Head of caudate nucleus (tissue), 42 donors: Measurements from ENCODE around the gene FAM222B.
"Not testable (repeated sequence)": the region's sequence is repeated elsewhere in the genome, so short reads cannot be mapped to it uniquely, and the experiment has no call there.

Source experiments
- DNase-seq, 42 donors: peaks; one replicate each; pipeline versions ENCODE4 v3.0.0 to v3.0.0-alpha.2; 2020 to 2021; ENCODE audit warnings: mixed read lengths in 7 of 42
- intact Hi-C: fragments of 100-400 bp; cut with DNase I; formaldehyde crosslinking; loops from one replicate; pipeline ENCODE4 v1.15.0; 2022

FAM222B gene

DNA sequence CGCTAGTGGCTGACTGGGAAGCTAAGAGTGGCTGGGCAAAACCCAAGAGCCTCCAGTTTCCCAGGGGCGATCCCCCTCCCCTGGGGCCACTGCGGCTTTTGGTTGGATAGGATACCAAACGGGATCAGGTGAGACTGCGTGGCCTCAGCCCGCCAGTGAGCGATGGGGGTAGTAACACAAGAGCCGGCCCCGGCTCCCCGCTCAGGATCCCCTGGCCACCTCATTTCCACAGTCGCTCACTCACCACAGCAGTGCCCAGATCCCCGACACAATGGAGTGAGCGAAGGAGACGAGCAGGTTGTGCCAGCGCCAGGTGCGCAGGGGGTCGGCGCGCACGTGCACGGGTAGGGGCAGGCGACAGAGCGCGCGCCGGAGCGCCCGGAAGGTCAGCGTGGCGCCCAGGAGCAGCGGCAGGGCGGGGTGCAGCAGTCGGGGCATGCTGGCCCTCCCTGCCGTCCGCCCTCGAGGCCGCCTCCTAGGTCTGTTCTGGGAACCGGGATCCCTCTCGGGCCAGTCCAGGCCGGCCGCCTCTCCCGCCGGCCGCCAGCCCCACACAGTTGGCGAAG lies 116.8 kb downstream of the FAM222B start:
- peak in 8 of 42 donors; percentile 18 to 58 (median 40) for DNase-seq
- intact Hi-C loops, result loop anchor here (5.0 to 10.0 kb wide), 2 partner anchors 179 to 227 kb away; partner anchors contain the start of genes DHRS13 and PHF12

DNA sequence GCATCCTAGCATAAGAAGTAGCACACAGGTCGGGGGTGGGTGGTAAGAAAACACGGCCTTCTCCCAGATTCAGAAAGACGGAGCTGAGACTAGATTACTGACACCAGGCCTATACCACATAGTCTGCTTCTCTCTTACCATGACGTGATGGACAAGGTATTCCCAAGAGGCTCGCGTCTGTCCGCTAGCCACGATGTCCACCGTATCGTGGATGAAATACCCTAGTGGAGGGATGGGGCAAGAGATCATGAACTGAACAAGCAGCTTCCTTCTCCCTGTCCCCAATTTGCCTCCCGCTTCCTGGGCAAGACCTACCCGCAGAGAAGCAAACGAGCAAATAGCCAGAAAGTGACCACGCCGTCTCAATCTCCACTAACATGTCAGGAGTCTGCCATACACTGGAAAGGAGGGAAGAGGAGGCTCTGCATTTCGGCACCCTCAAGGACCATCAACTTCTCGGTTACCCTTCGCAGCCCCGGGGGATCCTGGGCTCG lies 117.4 kb downstream of the FAM222B start:
- intact Hi-C loops, result loop anchor here (5.0 to 10.0 kb wide), 2 partner anchors 180 to 227 kb away; partner anchors contain the start of genes DHRS13 and PHF12
- DNase-seq, result peak in 1 of 42 donors; percentile 48

DNA sequence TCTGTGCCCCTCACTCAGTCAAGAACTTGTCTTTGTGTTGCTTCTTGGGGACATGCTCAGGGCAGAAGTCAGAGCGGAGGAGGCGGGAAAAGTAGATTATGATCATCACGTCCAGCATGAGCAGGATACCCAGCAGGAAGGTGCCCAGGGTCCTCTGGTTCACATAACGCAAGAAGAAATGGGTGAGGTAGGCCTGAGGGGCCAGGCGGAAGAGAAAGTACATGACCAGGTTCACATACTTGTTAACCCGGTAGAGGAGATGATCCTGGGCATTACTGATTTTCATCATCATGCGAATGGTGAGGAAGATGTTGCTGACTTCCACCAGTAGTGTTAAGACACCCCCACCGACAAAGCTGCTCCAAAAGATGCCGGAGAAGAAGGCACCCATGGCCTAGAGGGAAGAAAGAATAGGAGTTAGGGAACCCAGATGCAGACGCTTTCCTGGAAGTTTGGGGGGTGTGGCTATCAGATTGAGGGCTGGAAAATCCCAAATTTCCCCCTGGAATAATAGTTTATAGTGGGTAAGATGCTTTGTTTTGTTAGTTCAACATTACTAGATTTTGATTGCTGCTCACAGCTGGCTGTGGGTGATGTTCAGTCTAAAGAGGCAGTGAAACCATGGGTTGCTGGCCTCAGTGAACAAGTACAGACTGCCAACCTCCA lies 118.0 kb downstream of the FAM222B start:
- intact Hi-C loops, result loop anchor here (5.0 to 10.0 kb wide), 2 partner anchors 180 to 228 kb away; partner anchors contain the start of genes DHRS13 and PHF12
- no peak for DNase-seq

DNA sequence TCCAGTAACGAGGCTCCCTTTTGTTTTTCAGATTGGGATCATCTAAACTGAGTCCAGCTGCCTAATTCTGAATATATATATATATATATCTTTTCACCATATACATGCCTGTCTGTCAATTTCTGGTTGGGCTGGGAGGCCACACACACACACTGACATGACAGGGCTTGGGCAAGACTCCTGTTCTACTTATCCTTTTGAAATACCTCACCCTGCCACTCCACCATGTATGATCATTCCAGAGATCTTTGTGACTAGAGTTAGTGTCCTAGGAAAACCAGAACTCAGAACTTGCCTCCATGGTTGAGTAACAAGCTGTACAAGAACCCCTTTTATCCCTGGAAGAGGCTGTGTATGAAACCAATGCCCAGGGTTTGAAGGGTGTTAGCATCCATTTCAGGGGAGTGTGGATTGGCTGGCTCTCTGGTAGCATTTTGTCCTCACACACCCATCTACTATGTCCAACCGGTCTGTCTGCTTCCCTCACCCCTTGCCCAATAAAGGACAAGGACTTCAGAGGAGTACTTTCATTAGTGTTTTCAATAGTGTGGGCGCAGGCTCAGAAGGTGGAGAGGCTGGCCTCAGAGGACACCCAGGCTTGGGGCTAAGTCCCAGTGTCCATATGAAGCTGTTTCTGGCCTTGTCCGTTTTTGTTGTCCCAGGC lies 118.6 kb downstream of the FAM222B start:
- not testable (repeated sequence) for DNase-seq
- intact Hi-C loops, result loop anchor here (10.0 kb wide), 1 partner anchor 181 kb away; the partner anchor contains the start of gene DHRS13

DNA sequence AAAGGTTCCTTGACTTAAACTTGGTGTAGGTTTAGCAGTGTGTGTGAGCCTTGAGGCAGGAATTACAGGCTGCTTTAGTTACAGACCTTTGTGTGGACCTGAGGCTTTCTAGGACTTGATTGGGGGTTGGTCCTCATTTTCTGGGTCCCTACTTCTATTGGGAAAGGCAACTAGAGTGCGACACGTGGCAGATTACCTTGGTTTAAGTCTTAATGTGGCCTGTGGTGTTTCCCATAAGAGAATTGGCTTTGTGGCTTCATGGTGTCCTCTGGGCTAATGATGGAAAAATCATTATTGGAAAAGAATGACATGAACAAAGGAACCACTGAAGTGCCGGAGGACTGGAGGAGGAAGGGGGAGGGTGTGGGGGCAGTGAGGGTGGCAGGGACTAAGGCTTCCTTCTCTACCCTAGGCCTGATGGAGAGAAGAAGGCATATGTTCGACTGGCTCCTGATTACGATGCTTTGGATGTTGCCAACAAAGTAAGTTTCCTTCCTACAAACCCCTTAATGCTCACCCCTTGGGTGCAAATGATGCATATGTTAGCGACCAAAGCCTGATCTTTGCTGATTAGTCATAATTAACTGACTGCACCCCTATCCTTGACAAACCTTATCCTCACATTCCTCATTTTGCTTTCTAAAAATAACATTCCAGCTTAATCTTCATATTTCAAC lies 119.3 kb downstream of the FAM222B start:
- no peak for DNase-seq
- intact Hi-C loops, result loop anchor here (10.0 kb wide), 1 partner anchor 182 kb away; the partner anchor contains the start of gene DHRS13

DNA sequence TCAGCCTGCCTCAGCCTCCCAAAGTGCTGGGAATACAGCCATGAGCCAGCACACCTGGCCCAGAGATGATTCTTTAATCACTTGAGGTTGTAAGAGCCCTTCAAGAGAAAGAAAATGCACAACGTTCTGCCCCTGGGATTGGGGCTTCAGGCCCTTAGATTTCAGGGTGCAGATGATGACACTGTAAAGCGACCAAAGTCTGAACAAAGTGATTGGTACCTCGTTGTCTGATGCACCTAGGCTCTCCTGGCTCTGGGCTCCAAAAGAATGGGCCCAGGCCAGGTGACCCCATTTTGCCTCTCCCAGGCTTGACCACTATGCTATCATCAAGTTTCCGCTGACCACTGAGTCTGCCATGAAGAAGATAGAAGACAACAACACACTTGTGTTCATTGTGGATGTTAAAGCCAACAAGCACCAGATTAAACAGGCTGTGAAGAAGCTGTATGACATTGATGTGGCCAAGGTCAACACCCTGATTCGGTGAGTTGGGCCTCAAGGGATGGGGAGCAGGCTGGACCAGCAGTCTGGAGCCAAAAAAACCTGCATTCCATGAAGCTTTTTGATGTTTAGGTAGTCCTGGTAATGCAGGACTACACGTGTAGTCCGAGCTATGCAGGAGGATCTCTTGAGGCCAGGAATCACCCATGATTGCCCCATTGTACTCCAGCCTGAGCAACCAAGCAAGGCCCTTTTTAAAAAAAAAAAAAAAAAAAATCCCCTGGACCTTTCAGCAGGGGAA lies 120.0 kb downstream of the FAM222B start:
- no peak for DNase-seq
- intact Hi-C loops, result loop anchor here (10.0 kb wide), 1 partner anchor 182 kb away; the partner anchor contains the start of gene DHRS13

DNA sequence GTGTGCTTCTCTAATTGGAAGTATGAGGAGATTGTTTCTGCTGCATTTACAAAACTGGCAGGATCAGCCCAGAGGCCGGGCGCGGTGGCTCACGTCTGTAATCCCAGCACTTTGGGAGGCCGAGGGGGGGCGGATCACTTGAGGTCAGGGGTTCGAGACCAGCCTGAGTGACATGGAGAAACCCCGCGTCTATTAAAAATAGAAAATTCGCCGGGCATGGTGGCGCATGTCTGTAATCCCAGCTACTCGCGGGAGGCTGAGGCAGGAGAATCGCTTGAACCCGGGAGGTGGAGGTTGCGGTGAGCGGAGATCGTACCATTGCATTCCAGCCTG lies 121.6 kb downstream of the FAM222B start:
- DNase-seq, result not testable (repeated sequence)
- intact Hi-C loops, result loop anchor here (10.0 kb wide), 1 partner anchor 184 kb away; the partner anchor contains the start of gene DHRS13

DNA sequence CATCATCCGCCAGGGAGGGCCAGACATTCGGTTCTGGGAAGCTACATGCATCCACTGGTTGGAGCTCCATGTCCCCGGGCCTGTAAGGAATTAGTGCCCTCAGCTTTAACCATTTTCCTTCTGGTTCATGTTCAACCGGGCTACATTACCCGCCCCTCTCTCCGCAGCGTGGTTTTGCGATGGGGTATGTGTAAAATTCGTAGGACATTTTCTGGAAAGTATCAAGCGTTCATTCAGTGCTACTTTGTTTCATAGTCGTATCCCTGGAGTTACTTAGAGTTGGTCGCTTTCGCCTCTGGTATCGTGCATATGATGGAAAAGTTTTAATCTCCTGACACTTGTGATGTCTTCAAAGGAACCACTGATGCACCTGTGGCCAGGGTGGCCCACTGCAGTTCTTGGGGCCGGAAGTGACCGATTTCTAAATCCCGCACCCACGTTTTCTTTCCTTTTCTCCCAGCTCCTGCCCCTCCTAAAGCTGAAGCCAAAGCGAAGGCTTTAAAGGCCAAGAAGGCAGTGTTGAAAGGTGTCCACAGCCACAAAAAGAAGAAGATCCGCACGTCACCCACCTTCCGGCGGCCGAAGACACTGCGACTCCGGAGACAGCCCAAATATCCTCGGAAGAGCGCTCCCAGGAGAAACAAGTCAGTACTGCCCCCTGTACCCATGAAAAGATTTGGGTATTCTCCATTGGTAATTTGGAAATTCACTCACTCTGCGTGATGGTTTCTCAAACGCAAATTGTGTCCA lies 122.2 kb downstream of the FAM222B start:
- intact Hi-C loops, result loop anchor here (10.0 kb wide), 1 partner anchor 184 kb away; the partner anchor contains the start of gene DHRS13
- DNase-seq, result no peak

DNA sequence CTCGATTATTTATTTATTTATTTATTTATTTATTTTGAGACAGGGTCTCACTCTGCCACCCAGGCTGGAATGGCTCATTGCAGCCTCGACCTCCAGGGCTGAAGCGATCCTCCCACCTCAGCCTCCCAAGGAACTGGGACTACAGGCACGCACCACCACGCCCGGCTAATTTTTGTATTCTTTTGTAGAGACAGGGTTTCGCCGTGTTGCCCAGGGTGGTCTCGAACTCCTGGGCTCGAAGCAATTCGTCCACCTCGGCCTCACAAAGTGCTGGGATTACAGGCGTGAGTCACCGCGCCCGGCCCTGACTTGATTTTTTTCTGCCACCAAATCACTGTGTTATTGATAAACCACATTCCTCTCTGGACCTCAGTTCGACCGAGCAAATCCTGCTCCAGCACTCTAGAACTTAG lies 123.6 kb downstream of the FAM222B start:
- intact Hi-C loops, result loop anchor here (10.0 kb wide), 1 partner anchor 74 kb away; the partner anchor contains the start of gene BLTP2

DNA sequence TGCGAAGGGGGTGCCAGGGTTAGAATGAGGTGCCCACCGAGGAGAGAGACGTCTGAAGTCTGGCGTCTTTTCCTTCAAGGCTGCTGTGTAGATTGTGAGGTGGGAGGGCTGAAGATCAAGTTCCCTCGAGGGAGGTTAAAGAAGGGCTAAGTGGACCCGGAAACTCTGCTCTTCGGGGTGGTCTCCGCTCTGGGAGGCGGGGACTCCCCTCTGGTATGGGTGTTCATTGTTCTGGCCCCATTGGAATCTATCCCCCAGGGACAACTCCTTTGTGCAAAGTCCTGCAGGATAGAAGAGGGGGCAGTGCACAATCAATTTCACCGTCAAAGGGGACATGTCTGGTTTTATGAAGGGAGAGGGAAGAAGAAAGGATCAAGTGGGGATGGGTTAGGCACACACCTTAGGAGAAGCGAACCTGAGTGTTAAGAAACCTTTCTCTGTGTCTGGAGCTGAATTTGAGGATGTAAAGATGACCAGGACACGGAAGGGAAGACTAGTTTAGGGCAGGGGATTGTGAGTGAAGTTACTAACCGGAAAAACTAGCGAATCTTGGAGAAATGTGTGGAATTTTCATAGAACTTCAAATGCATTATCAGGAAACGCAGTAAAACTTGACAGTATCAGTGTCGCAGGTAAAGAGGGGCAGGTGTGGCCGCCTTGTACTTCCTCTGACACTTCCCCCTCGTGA lies 124.1 kb downstream of the FAM222B start:
- DNase-seq, result no peak
- intact Hi-C loops, result loop anchor here (10.0 kb wide), 1 partner anchor 74 kb away; the partner anchor contains the start of gene BLTP2

More for the DNA sequence above, 123.6 kb downstream of the FAM222B start:
- DNase-seq, result peak in 1 of 42 donors; percentile 15

DNA sequence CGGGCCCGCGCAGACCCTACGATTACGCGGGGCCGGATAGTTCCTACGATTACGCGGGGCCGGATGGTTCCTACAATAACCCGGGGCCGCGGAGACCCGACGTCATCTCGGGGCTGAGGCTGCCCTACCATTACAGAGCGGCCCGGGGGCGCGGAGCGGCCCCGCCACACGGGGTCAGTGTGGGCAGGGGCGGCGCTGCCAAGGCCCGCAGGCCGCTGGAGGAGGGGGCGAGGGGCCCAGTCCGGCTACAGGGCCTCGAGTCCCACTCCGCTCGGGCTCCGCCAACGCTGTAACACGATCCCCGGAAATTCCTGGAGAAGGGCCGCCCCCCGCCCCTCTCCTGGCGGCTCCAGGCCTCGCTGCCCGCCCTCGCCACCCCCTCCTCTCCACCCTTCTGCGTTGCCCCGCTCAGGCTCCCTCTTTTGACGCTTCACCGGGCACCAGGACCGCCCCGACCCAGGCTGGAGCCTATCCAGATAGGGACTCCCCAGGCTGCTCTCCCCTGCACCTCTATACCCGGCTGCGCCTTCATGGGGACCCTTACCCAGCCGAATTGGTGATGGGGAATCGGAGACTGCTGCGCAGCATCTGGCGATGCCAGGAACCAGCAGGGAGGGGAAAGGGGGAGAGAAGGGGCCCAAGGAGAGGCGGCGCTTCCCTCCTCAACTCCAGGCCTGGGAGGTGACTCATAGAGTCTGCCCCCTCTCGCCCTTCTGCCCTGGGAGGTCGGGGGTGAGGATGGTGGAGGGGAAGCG lies 124.8 kb downstream of the FAM222B start, which contains the start of gene RAB34:
Gene RAB34 (minus strand): TSS at position 291 of the 755 bp plus-strand sequence. CDS start 602 bp downstream, outside the sequence.
- intact Hi-C loops, result loop anchor here (10.0 kb wide), 1 partner anchor 73 kb away; the partner anchor contains the start of gene BLTP2
- DNase-seq, result peak in 27 of 42 donors; percentile 11 to 70 (median 42)

DNA sequence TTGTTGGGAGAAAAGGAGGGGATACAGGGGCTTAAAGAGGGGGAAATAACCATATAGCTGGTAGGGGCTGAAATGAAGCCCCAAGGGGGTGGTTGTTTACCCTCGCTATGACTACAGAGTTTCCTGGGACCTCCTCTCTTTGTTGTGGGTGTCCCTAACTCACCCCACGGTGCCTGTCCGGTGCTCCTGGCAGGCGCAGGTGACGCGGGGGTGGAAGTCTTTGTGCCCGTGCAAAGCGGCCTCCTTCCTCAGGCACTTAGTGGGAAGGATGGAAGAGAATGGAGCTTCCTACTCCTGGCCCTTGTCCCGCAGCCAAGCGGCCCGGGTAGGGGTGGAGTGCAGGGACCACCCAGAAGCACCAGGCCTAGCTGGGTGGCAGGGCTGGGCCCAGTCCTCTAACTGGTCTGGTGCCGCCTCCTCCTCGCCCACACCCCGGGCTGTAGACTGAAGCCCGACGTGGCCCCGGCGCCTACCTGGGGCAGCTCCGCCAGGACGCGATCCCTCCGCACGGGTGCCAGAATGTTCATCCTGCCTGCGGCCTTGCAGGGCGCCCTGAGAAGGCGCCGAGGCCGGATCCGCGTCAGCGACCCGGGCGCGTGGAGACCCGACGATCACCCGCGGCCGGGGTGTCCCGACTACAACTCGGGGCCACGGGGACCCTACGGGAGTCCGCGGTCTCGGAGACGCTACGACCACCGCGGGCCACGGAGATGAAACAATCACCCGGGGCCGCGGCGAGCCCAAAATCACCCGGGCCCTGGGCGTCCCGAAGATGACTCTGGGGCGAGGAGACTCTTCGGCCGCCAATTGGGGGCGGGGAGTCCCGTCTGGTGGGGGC lies 125.6 kb downstream of the FAM222B start:
- intact Hi-C loops, result loop anchor here (10.0 kb wide), 1 partner anchor 72 kb away; the partner anchor contains the start of gene BLTP2
- peak in 2 of 42 donors; percentile 10 to 18 for DNase-seq

DNA sequence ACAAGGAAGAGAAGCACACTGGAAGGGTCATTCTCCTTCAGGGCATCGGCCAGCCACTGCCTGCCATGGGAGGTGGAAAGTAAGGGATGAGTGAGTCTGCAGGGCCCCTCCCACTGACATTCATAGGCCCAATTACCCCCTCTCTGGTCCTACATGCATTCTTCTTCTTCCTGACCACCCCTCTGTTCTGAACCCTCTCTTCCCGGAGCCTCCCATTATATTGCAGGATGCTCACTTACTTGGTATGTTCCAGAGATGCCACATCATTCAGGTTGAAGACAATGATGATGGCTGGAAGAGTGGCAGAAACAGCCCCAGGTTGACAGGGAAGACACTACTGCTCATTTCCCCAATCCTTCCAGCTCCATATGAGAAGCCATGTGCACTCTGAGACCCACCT lies 127.4 kb downstream of the FAM222B start:
- intact Hi-C loops, result loop anchor here (10.0 kb wide), 1 partner anchor 70 kb away; the partner anchor contains the start of gene BLTP2
- no peak for DNase-seq

DNA sequence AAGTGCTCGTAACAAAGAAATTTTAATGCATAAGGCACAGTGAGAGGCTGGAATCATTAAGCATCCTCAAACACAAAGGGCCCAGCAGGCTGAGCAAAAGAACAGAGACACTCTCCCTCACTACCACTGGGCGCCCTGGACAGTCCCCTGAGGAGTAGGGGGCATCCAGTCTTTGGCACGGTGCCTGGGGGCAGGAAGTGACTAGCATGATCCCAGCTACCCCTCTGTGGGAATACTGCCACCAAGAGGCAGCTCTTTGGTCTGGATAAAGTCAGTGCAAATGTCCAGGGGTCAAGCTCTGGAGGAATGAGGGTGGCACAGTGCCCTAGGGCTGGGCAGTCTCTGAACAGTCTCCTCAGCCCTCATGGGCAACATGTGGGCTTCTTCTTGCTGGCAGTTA lies 128.3 kb downstream of the FAM222B start:
- intact Hi-C loops, result loop anchor here (10.0 kb wide), 1 partner anchor 69 kb away; the partner anchor contains the start of gene BLTP2
- DNase-seq, result no peak
